Posterior cingulate gyrus (tissue), 11 donors: ENCODE results near the gene GNLY.
"Not testable (repeated sequence)": the region's sequence is repeated elsewhere in the genome, so short reads cannot be mapped to it uniquely, and the experiment has no call there.

Source experiments
- DNase-seq, 10 donors: peaks; one replicate each; pipeline versions ENCODE4 v3.0.0 to v3.0.0-alpha.2; 2020 to 2021; ENCODE audit warnings: mixed read lengths in 3 of 10
- intact Hi-C: fragments of 100-400 bp; cut with DNase I; formaldehyde crosslinking; loops from one replicate; pipeline ENCODE4 v1.15.1; 2023

The GNLY gene

DNA sequence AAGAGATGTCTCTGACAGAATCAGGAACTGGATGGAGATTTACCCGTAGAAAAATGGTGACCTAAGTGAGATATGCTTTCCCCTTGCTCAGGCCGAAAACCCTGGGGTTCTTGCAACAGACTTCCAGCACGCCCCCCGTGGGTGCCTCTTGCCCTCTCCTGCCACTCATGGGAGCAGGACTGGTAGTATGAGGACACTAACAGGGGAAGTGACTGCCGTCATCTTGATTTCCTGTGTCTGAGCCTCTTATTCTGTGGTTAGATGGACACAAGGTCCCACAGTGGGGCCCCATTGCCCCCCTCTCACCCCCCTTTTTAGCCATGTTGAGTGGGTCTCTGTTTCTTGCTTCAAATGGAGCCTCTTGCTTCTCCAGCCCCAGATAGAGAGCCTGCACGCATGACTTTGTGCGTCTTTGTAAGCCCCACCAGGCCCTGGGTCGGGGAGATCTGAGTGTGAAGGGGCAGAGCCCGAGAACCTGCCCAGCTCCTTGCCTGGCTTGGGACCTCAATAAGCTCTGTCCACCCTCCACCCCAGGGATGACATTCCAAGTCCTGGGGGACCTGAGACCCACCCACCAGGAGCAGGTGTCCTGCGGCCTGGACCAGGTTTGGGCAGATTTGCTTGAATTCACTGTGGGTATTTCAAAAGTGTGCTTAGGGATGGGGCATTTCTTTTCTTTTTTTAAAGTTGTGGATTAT lies 12.6 kb downstream of the GNLY start:
- intact Hi-C loops: loop anchor here (1.0 to 2.0 kb wide), 2 partner anchors 28 to 69 kb away; no protein-coding TSS in a partner anchor
- DNase-seq: peak in 2 of 10 donors; percentile 49 to 91

DNA sequence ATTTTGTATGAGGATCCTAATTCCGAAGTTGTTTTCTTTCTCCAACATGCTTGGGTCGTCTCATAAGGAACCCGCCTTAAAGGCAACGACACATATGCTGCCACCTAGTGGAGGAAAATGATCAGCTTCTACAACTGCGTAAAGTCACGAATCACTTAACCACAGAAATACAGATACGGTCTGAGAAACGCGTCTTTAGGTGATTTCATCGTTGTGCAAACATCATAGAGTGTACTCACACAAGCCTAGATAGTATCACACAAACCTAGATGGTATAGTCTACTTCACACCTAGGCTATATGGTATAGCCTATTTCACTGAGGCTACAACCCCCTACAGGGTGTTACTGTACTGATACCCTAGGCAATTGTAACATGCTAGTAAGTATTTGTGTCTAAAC lies 13.1 kb downstream of the GNLY start:
- intact Hi-C loops: loop anchor here (1.0 to 2.0 kb wide), 2 partner anchors 29 to 70 kb away; no protein-coding TSS in a partner anchor
- peak in 3 of 10 donors; percentile 38 to 51 (median 48) for DNase-seq

DNA sequence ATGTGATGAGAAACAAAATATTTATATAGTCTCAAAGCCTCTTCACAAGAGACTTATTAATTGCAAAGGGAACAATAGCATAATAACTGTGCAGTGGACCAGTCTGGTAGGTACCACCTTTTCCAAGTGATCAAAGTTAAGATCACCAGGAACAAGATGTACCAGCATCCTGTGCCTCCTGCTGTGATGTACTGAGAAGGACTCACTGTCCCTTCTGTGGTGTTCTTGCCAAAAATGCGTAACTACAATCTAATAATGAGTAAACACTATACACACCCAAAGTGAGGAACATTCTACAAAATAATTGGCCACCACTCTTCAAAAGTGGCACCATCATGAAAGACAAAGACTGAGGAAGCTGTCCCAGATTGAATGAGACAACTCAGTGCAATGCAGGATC lies 14.5 kb downstream of the GNLY start:
- intact Hi-C loops: no loop called here
- no peak for DNase-seq

DNA sequence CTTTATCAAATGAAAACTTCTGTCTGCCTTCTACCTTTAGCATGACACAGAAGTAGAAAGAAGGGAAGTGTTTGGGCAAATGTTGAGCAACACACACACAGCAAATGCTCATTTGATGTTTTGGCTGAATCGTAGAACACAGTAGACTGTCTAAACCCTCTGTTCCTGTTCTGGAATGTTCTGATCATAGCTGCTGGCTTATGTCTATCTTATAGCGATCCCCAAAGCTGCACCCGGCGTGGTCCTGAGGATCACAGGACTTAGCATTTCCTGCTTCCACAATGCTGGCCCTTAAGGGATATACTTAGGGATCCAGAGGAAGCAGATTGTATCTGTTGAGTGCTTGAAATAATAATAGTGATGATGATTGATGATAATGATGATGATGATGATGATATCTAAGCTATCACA lies 15.2 kb downstream of the GNLY start:
- intact Hi-C loops: no loop called here

DNA sequence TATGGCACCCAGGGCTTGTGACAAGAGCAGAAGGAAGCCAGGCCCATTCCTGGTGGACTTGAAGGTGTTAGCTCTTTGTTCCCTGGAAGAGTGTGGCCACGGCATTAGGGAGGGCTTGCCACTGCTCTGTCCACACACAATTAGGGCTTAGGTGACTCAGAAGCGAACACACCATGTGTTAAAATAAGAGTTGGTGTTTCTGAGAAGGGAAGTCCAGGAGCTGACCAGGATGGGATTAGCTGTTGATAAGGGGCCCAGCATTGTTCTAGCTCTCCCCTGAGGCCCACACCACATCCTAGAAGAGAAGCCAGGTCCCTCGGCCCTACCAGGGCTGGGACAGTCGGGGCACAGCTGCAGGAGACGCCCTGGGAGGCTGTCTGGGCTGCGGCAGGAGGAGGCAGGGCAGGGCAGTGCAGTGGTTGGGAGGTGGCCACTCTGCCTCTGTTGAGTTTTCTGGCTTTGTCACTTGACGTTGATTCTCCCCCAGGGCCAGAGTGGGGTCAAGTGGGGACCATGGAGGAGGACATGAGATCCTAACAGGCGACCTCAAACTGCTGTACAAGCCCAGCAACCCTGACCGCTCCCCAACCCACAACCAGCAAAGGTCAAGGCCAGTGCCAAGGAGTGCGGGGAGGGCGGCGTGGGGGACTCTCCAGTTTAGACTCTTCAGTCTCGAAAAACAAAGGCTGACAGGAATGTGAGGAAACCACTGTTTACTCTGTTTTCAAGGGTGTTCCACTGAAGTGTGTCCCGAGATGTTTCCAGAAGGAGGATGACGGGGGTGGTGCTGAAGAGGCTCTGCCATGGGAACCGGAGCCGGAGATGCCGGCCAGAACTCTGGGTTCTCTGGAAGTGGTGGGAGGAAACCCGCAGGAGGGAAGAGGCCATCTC lies 16.8 kb downstream of the GNLY start:
- intact Hi-C loops: no loop called here
- DNase-seq: peak in 4 of 10 donors; percentile 36 to 85 (median 59)

More for the DNA sequence above, 15.2 kb downstream of the GNLY start:
- no peak for DNase-seq

DNA sequence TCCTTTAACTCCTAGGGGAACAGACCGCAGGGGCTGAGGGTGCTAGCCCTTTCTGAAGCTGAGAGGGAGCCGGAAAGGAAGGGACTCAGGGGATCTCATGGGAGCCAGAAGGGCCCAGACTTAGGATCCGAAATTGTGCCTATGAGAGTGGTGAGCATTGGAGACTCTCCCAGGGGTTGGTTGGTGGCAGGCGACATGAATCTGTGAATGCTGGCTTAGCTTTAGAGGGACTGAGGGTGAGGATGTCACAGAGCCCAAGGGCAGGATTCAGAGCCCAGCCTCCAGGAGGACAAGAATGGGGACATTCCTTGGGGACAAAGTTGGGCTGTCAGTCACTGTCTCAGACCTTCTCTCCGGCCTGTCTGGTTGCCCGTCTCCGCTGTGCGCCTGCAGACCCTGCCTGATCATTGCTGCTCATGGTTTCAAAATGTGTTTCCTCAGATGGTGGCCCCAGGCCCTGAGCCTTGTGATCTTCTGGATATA lies 17.5 kb downstream of the GNLY start:
- DNase-seq: no peak
- intact Hi-C loops: no loop called here

DNA sequence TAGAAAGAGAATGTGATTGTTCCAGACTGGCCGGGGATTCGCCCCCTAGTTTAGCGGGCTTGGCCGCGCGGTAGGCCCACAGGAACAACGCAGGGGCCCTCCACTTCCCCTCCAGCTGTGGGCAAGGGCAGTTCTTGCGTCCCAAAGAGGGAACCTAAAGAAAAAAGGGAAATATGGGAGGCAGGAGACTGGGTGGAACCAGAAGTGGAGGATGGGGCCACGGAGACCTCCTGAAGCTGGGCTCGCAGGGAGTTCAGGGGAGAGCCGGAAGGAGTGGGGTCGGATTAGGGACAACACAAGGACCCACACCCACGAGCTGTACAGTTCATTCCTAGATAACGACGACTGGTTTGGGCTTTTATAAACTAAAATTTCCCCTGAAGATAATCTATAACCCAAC lies 18.2 kb downstream of the GNLY start:
- peak in 1 of 10 donors; percentile 19 for DNase-seq
- intact Hi-C loops: no loop called here

DNA sequence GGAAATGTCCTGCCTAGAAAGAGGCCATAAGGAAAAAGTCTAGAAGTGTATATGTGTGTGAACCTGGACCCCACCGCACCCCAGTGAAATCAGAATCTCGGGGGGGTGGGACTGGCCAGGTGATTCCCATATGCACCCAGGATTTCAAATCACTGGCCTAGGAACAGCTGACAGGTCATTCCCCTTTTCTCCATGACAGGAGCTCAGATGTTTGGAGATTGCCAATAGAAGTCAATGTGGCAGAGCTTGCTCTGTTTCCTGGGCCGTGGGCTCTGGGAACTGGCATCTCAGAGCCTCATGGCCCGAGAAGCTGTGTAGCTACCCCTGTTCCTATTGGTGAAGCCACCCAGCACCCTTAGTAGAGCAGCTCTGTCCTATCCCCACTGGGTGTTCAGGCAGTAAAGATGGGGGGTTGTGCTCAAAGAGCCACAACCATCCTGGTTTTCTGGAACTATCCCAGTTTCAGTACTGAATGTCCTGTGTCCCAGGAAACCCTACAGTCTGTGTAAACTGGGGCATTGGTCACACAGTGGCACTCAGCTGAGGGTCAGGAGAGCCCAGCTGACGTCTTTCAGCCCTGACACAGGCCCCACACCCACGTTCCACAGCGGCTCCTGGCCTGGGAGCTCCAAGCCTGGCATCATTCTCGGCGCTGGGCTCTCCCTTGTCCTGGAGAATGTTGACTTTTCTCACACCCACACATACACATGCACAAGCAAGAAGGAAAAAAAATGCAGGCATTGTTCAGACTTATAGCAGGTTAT lies 18.9 kb downstream of the GNLY start:
- peak in 1 of 10 donors; percentile 56 for DNase-seq
- intact Hi-C loops: no loop called here

DNA sequence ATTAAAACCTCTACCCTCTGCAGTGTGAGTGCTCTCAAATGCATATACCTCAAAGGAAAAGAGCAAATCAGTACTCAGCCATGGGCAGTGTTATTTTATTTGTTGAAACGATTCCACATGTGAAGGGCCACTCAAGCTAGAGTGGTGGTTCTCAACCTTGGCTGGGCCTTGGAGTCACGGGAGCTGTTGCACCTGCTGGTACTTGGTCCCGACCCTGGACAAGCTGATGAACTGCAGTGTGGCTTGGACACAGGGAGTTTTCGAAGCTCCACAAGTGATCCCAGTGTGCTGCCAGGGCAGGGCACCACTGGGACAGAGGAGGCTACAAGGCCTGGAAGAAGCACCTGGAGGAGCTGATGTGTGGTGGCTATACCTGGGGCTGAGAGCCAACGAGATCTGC lies 19.7 kb downstream of the GNLY start:
- intact Hi-C loops: no loop called here
- no peak for DNase-seq

DNA sequence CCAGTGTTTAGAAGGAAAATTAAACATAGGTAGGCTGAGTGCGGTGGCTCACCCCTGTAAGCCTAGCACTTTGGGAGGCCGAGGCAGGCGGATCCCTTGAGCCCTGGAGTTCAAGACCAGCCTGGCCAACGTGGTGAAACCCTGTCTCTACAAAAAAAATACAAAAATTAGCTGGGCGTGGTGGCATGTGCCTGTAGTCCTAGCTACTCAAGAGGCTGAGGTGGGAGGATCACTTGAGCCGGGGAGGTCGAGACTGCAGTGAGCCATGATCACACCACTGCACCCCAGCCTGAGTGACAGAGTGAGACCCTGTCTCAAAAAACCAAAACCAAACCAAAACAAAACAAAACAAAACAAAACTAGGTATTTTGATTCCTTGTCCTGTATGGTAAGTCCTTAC lies 20.3 kb downstream of the GNLY start:
- DNase-seq, intact Hi-C loops: not testable (repeated sequence)

DNA sequence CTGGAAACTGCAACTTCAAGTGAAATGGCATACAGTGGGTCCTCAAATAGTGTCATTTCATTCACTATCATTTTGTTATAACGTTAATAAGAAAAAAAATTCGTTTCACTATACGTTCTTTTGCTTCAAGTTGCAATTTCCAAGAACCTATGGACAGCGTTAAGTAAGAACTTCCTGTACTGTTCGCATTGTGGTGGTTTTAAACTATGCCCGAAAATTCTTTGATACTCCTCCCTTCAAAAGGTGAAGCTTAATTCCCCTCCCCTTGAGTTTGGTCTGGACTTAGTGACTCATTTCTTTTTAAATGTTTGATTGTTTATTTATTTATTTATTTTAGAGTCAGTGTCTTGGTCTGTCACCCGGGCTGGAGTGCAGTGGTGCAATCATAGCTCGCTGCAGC lies 20.7 kb downstream of the GNLY start:
- no peak for DNase-seq
- intact Hi-C loops: no loop called here

DNA sequence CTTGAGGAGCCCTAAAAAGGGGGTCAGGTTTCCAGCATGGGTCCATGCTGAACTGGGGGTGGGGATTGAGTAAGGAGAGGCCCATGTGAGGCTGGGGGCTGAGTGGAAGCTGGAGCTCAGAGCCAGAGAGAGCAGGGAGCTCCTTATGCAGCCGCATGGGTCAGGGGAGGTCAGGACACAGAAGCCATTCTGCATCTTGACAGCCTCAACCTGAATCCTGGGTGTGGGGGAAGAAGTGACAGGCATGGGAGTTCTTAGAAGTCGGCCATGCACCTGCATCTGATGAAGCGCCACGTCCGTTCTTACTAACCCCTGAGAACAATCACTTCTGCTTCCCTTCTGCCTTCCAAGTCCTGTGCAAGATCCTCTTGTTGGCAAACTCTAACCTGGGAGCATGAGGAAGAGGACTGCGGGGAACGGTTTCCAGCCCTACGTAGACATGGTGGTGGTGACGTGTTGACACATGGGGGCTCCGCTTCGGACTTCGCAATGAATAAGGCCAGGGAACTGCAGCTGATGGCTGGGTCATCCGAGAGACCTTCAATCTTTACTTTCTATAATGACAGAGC lies 22.3 kb downstream of the GNLY start:
- DNase-seq: no peak
- intact Hi-C loops: no loop called here

DNA sequence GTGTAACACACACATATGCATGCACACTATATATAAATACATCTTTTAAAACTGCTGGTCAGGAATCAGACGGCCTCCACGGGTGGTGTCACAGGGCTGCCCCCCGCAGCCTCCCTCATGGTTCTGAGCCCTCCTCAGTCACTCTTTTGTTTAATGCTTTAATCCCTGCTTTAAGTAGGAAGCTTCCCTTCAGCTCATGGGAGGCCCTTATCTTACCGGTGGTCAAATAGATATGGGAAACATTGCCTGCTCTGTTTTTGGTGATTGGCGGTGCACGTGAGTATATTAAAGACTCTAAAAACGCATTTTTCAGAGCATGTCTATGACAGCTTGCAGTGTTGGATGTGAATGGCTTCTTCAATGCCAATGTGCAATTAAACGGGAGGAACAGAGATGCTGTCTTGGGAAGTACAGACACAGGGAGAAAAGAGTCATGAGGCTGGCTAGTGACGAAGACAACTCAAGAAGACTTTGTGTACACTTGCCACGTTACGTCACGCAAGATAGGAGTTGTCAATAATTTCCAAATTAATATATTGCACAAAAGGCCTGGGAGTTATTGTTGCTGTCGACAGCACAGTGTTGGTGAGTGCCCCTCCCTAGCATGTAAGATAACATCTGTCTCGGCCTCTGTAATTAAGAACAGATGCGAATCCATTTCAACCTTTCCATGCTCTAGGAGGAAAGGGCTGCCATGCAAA lies 23.3 kb downstream of the GNLY start:
- no peak for DNase-seq
- intact Hi-C loops: no loop called here

DNA sequence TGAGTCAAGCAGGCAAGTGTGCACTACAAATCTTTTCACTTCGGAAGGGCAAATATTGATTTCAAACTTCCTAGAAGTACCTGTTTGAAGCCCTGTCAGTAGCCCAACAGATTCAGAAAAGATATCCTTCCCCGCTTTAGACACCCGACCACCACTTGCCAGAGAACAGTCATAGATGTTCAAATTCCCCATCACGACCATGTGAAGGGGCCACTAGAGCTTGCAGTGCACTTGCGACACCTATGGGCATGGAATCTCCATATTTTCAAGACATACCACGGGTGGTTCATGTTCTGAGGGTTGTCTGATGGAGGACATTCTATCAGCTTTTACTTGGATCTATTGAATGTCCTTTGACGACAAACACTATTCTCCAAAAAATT lies 23.8 kb downstream of the GNLY start:
- no peak for DNase-seq
- intact Hi-C loops: no loop called here

DNA sequence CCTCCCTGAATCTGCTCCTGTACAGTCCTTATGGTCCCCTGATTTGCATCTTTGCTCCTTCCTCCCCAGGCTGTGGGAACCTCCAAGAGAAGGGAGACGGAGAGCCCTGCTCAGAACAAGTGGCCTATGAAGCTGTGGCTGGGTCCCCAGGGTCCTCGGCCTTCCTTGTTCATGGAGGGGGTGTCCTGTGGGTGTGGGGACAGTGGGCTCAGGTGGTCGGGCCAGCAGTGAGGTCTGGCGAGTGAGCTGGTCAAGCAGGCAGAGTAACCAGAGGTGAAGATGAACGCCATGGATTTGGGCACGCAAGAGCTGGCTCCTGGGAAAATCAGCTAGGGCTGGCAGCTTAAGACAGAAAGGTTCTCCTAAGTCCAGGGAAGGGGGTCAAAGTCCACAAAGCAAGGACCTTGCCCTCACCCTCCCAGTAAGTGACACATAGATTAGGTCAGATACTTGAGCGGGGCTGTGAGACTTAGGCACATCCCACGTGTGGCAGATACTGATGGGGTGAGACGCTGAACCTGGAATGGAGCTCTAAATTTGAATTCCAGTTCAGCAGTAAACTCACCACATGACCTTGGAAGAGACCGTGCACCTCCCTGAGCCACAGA lies 24.8 kb downstream of the GNLY start:
- DNase-seq: no peak
- intact Hi-C loops: no loop called here

DNA sequence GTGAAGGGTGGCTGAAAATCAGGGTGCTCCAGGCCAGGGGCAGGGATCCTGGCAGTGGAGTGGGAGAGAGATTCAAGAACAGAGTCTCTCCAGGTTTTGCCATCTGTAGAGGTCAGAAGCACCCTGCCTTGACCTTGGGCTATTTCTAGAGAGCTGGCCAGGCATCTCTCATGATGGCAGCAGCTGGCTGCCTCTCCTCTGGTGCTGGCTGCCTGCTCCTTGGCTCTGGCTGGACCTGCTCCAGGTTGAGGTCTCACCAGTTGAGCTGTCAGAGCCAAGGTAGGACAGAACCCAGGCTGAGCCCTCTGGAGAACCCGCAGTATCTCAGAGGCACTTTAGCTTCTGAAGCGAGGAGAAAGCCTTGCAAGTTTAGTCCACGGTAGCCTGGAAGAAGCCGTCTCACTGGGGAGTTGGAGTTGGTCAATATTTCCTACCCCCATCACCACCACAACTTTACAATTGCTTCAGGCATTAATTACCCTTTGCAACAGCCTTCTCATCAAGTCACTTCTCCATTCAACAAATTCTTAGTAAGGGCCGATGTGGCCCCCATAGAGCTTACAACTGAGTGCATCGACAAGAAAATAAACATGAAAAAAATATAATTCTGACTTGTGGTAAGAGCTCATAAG lies 25.6 kb downstream of the GNLY start:
- no peak for DNase-seq
- intact Hi-C loops: no loop called here

DNA sequence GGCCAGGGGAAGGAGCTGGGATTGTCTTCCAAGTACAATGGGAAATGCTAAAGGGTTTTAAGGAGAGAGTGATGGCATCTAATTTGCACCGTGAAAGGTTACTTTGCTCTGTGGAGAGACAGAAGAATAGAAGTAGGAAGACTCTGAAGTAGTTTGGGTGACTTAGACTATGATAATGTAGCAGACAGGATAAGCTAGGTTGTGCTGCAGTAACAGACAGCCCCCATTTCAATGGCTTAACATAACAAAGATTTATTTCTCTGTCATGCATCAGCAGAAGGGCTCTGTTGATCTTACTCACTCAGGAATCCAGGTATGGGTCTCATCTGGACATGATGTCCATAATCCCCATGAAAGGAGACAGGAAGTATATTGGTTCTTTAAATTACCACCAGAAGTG lies 26.4 kb downstream of the GNLY start:
- intact Hi-C loops: no loop called here

DNA sequence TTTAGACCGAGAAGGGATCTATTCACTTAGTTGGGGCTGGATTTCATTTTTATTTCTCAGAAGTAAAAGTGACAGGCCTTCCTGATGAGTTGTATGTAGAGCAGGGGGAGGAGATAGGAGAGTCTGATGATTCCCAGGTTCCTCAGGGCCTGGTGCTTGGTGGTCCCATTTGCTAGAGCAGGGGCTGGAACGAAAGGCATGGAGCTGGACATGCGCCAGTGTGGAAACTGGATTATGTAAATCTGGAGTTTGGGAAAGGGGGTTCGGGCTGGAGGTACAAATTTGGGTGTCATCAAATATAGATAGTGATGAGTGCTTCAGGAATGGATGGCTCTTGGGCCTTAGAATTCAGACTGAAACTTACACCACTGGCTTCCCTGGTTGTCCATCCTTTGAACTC lies 27.5 kb downstream of the GNLY start:
- intact Hi-C loops: no loop called here
- DNase-seq: no peak

More for the DNA sequence above, 26.4 kb downstream of the GNLY start:
- no peak for DNase-seq

DNA sequence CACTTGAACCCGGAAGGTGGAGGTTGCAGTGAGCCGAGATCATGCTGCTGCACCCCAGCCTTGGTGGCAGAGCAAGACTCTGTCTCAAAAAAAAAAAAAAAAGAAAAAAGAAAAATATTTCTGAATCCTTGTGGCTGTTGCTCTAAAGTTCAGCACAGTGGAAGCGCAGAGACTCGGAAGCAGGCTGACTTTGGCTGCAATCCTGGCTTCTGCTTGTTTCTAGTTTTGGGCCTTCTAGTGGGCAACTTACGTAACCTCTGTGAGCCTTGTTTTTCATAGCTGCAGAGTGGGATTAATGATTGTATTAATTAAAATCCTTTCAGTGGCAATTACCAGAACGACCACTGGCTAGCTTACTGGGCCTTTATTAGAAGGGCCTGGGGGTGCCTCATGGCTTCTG lies 28.4 kb downstream of the GNLY start:
- no peak for DNase-seq
- intact Hi-C loops: no loop called here
